GM10847 (cell line): Measurements from ENCODE around the gene TMEM91.

Experiments used
- POLR2A ChIP-seq: IDR thresholded peaks from 2 replicates; pipeline ENCODE4 v1.6.1; 2011; ENCODE audit not compliant: insufficient read length; ENCODE audit errors: extremely low read depth

TMEM91 gene

DNA sequence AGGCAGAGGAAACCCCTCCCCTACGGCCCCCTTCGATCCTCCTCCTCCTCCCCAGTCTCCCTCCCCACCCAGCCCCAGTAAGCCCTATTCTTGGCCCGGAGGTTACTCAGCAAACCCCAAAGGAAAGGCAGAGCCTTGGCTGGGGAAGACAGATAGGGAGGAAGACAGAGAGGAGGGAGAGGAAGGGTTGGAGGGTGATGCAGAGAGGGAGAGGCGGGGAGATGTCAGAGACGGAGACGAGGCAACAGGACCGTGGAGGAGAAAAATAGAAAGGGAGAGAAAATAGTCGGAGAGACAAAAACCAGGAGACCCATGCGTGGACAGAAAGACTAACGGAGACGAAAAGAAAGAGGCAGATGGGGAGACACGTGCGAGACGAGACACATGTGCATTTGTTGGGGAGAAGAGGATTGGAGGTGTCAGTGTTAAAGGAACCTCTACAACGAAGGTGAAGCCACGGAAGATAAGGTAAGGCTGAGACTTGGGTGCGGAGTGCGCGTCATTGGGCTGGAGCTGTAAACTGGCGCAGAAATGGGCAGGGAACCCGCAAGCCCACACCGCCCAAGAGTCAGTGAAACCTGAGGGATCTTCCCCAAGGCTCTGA, 25.5 kb upstream of the TMEM91 start:
- no peak for TF ChIP-seq POLR2A

- peak; percentile 61 for TF ChIP-seq POLR2A
Observed at GRCh38 chr19:41351339-41352245, 24.7 kb upstream of the TMEM91 start.

GRCh38 chr19:41352279-41352608, 24.1 kb upstream of the TMEM91 start:
- no peak for TF ChIP-seq POLR2A

- TF ChIP-seq POLR2A = peak; percentile 25
Observed at GRCh38 chr19:41352609-41353465, 23.5 kb upstream of the TMEM91 start.

GRCh38 chr19:41353466-41354342, 22.6 kb upstream of the TMEM91 start, which contains the start of gene TGFB1:
TGFB1 (minus strand) TSS chr19:41353922; CDS start chr19:41353044, 878 bp downstream.
- peak; percentile 93 for TF ChIP-seq POLR2A

GRCh38 chr19:41354343-41354953, 21.9 kb upstream of the TMEM91 start:
- TF ChIP-seq POLR2A = no peak

DNA sequence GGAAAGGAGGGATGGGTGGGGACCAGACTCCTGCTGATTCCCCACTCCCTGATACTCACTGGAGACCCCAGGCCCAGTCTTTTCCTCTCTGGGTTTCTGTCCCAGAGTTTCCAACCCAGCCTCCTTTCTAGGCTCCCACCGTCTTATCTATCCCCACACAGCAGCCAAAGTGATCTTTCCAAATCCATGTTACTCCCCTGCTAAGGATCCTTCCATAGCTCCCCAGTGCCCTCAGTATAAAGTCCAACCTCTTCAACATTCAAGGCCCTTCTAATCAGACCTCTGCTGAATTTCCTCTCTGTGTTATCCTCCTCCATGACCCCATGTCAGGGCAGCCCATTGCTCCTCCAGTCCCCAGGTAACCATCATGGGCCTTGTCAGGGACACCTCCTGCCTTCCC, 21.3 kb upstream of the TMEM91 start:
- no peak for TF ChIP-seq POLR2A

DNA sequence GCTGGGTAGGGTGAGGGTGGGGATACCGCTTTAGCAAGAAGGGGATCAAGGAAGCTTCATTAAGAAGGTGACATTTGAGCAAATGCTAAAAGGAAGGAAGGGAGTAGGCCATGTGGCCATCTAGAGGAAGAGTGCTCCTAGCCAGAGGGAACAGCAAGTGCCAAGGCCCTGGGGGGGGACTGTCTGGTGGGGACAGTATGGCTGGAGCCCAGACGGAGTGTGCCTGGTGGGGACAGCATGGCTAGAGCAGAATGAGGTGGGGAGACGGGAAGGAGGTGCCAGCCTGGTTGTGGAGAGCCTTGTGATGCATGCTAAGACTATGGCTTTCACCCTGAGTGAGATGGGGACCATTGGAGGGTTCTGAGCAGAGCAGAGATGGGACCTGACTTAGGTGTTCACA, 20.5 kb upstream of the TMEM91 start:
- no peak for TF ChIP-seq POLR2A

GRCh38 chr19:41356984-41357739, 19.2 kb upstream of the TMEM91 start:
- TF ChIP-seq POLR2A = no peak

GRCh38 chr19:41357746-41358145, 18.6 kb upstream of the TMEM91 start:
- TF ChIP-seq POLR2A = no peak

DNA sequence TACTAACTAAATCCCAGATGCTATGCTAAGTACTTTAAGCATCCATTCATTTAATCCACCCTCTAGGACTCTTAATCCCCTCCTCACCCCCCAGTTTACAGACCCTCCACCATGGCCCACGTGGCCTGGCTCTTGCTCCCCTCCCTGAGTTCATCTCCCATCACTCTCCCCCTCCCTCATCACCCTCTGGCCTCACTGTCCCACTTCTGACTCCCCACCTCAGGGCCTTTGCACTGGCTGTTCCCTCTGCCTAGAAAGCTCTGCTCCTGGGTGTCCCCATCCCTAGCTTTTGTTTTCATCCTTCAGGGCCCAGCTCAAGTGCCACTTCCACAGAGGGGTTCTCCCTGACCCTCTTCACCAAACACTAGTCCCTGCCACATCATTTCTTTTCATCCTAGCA, 16.6 kb upstream of the TMEM91 start:
- no peak for TF ChIP-seq POLR2A

GRCh38 chr19:41362143-41362847, 14.0 kb upstream of the TMEM91 start:
- TF ChIP-seq POLR2A = no peak

GRCh38 chr19:41363371-41363752, 13.0 kb upstream of the TMEM91 start:
- TF ChIP-seq POLR2A = no peak
